GM18951 (cell line): ENCODE results near the gene ADIPOQ.
A peak's percentile ranks its signal among the peaks of the same experiment; 100 is the strongest.

Experiments
- POLR2A ChIP-seq: IDR thresholded peaks from 4 replicates; pipeline ENCODE4 v1.6.1; 2011; ENCODE audit warnings: mild to moderate bottlenecking; ENCODE audit not compliant: insufficient read length, insufficient read depth; ENCODE audit errors: extremely low read depth
- in situ Hi-C: fragments of 300-500 bp; cut with MboI; formaldehyde crosslinking; loops from one replicate; pipeline ENCODE4 v1.12.0; 2022; ENCODE audit warnings: low sequenced_read_pairs, mixed read lengths, inconsistent platforms; ENCODE audit not compliant: unreplicated experiment

Gene ADIPOQ

DNA sequence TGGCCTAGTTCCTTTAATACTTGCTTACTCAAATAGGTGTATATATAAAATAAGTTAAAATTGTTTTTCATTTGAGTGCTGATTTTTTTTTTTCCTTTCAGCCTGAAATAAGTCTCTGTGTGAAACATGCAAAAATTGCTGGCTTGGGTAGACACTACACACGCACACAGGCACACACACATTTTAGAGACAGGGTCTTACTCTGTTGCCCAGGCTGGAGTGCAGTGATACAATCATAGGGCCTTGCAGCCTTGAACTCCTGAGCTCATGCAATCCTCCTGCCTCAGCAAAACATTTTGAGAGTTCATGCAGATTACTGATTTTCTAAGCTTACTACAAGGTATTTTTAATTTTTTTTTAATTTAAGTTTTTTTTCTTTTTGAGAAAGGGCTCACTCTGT, 23.6 kb upstream of the ADIPOQ start:
- in situ Hi-C loops = loop anchor here (25.0 kb wide), 1 partner anchor 207 kb away; the partner anchor contains the start of gene AHSG
- TF ChIP-seq POLR2A = no peak

DNA sequence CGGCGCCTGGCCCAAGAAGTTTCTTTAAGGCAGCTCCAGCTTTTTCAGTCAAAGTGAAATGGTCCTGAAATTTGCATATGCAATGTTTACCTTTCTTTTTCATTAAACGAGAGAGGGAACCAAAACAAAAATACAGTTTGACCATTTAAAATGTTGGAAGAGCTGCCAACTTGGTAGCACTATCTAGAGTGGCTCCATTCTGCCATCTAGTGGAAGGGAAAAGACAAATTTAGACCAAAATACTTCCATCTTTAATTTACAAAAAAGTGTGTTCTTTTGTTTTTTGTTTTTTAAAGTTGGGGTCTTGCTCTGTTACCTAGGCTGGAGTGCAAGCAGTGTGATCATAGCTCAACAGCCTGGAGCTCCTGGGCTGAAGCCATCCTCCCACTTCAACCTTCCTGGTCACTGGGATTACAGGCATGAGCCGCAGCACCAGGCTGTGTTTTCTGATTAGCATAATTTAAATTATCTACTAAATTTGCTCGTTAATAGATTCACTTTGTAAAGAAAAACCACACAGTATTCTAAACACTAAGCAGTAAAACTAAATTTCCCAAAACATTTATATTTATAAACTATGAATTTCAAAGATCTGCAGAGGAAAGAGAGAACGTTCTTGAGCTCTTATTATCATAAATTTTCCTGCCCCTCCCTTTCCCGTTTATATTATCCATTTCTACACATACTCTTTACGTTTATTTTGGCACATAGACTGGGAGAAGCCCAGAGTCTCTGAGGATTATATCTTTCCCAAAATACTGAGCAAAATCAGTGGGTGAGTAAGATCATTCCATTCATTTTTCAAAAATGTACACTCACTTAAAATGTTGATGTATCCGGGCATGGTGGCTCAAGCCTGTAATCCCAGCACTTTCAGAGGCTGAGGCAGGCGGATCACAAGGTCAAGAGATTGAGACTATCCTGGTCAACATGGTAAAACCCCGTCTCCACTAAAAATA, 20.8 kb upstream of the ADIPOQ start:
- TF ChIP-seq POLR2A = no peak
- in situ Hi-C loops = loop anchor here (25.0 kb wide), 1 partner anchor 209 kb away; the partner anchor contains the start of gene AHSG

DNA sequence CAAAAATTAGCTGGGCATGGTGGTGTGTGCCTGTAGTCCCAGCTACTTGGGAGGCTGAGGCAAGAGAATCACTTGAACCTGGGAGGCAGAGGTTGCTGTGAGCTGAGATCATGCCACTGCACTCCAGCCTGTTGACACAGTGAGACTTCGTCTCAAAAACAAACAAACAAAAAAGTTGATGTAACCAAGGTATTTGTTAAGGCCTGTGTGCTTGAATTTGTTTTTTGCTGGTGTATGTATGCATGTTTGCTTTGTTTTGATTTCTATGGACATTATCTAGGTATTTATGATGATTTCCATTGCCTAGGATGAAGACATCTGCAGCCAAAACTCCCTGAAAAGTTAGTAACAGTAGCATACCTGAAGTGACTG, 20.1 kb upstream of the ADIPOQ start:
- in situ Hi-C loops = loop anchor here (25.0 kb wide), 1 partner anchor 210 kb away; the partner anchor contains the start of gene AHSG

DNA sequence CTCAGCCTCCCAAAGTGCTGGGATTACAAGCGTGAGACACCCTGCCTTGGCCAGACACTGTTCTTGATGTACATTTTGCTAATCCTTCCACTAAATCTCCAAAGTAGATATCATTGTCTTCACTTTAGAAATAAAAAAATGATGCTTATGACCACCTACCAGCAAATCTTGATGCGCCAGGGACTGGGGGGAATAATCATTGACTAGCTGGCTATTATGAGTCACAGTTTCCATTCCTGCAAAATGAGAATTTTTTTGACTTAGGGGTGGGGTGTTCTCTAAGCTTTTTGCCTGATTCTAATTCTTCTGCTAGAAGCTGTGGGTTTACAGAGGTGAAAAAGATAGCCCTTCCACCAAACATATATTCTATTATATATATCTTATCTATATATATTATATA, 19.1 kb upstream of the ADIPOQ start:
- TF ChIP-seq POLR2A = no peak
- in situ Hi-C loops = loop anchor here (25.0 kb wide), 1 partner anchor 211 kb away; the partner anchor contains the start of gene AHSG

DNA sequence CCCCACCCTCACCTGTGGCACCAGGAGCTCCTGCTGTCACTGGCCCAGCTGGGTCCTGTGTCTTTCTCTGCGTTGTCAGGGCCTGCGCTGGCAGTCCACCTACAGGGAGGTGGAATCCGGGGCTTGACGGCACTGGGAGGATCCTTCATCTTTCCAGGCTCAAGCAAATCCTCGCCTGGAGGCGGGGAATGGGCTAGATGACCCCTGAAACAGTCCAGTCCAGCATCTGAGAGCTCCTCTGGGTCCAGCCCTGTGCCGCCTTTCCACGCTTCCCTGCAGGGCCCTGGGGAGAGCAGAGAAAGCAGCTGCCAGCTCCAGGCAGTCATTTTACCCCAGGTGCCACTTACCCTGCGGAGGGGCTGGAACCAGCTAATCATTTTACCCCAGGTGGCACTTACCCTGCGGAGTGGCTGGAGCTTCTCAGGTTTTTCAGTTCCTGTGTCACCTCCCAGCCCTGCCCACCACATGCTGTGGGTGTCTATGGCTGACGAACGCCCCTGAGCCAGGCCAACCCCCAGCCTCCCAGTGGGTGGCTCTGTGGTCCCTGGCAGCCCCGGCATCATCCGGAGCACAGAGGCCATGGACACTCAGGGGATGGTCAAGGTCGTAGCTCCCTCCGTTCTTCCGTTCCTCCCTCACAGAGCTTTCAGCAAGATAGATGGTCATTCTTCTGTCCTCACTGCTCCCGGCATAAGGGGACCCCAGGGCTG, 17.9 kb upstream of the ADIPOQ start:
- in situ Hi-C loops = loop anchor here (25.0 kb wide), 1 partner anchor 212 kb away; the partner anchor contains the start of gene AHSG
- TF ChIP-seq POLR2A = no peak

DNA sequence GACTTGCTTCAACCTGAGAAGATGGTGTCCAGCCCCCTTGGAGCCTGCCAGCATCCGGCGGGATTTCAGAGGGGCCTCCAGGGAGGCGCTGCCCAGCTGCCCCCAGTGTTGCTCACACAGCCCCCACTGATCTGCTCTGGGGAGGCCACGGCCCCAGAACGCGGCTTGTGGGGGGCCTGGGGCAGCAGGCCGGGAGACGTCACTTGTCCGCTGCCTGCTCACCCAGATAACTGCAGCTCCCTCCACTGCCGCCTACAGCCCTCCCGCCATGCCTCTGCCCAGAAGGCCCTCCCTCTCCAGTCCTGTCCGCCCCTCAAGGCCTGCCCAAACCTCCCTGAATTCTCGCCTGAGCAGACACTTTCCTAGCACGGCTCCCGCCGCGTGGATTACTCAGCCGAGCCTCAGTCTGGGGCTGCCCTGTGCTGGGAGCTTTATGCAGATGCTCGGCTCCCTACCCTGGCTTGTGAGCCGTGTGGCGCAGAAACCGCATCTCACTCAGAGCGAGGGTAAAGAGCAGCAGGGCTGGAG, 17.2 kb upstream of the ADIPOQ start:
- no peak for TF ChIP-seq POLR2A

DNA sequence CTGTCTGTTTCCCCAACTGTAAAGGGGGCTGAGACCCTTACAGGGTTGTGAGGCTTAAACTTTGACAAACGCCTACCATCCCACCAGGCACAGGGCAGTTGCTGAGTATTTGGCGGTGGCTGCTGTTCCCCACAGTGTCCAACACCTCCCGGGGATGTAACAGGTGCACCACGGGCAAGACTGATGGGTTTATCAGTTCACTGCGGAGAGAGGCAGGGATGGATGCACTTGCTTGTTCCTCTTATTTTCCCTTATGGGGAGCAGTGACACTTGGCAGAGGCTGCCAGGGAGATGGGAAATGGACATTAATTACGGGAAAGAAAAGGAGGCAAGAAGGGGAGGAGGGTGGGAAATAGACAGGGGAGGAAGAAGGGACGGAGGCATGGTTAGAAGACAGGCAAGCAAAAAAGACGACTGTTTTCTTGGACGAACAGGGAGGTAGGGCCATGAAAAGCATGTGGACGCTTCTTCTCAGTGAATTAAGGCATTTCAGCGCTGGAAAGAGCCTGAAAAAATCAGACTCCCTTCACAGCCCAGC, 16.6 kb upstream of the ADIPOQ start:
- TF ChIP-seq POLR2A = no peak
- in situ Hi-C loops = no loop called here

More for the DNA sequence above, 17.2 kb upstream of the ADIPOQ start:
- in situ Hi-C loops = no loop called here

DNA sequence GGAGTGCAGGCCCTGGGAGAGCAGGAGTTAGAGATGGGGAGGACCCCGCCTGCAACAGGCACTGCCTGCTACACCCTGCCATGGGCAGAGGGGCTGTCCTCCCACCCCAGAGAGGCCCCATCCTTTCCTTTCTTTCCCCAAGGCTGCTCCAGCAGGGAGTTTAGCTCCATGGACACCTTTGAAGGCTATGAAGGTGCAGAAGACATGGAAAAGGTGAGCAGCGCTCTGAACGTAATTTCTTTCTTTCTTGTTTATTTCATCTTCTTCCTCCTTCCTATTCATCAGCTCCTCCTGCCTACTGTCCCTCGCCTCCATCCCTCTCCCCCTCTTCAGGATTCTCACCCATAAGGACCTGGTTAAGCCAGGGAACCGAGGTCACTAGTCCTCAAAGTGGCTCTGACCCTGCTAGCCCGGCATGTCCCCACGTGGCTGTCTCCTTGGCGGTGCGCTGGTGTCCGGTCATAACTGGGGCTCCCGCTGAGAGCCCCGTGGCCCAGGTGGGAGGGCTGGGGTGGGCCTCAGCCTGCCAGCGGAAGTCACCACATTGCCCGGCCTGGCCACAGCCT, 16.0 kb upstream of the ADIPOQ start:
- TF ChIP-seq POLR2A = no peak
- in situ Hi-C loops = no loop called here

DNA sequence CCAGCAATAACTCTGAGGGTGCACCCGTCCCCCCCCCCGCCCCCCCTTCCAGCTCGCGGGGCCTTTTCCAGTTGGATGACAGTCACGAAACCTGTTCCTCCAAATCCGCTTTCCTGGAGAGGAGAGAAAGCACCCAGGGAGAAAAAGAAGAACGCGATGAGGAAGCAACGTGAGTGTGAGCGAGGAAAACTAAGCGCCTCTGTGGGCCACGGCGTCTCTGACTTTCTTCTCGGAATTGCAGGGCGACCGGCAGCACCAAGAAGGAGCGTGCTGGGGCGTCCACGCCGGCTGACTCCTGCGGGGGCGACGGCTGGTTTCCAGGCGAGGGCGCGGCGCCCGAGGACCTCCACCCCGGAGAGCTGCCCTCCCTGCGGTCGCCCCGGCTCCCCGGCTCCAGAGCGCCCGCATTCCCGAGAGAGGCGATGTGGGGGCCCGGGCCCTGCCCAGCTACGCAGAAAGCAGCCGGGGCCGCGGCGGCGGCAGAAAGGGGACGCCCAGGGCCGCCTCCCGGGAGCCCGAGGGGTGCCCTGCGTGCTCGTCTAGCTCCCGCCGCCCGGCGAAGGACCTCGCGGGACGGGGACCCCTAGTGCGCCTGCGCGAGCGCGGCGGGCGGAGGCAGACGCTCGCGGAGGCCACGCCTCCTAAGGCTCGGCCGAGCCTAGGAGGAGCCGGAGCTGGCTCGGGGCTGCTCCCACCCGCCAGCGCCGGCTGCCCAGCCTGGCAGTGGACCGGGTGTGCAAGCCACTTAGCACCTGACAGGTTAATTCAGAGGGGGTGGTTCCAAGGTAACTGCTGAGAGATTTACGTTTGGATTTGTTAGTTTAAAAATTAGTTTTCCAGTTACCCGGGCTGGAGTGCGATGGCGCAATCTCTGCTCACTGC, 15.3 kb upstream of the ADIPOQ start:
- peak; percentile 31 for TF ChIP-seq POLR2A
- in situ Hi-C loops = no loop called here

DNA sequence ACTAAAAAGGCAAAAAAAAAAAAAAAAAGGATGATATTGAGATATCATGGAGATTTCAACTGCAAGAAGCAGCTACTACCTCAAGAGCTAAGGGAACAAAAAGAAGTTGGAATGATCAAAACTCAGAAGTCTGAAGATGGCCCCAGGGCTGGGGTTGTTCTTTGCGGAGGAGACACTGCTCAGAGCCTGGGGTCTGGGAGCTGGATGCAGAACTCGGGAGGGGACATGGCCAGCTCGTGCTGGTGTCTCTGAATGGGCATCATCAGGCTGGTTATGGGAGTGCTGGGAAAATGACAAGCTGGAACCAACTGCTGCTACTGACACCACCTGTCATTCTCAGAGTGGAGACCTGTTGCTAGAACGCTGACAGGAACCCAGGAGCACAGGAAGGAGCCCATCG, 14.2 kb upstream of the ADIPOQ start:
- in situ Hi-C loops = no loop called here
- TF ChIP-seq POLR2A = no peak

DNA sequence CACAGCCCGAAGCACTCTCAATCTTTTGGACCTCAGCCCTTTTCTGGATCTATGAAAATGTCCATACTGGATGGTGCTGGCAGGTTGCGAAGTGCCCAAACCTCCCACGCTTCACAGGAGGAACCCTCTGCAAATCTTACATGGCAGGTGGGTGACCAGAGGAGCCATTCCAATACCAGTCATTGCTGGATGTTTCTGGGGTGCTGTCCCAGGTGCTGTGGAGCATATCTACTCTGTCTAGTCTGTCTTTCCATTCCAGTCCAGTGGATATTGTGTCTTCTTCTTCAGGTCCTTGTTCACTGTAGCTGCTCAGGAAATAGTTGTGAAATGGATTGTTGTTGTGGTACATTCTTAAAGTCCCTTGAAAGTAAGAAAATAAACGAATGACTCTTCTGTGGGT, 10.7 kb upstream of the ADIPOQ start:
- in situ Hi-C loops = no loop called here
- no peak for TF ChIP-seq POLR2A

DNA sequence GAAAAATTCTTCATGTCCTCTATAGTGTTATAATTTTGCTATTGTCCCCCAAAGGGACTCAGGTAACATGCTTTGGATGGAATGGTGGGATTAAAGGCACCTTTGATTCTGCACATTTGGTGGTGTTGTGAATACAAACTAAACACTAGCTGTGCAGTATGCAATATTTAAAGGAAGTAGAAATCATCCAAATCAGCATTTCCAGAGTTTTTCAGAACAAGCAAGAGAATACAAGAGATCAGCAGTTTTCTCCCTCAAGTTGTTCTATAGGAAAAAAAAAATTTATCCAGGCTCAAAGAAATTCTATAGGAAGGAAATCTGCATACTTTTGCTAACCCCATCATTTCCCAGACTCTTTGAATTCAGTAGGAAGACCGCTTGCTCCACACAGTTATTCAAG, 10.2 kb upstream of the ADIPOQ start:
- no peak for TF ChIP-seq POLR2A
- in situ Hi-C loops = no loop called here
